Erythroblast (primary cell): ENCODE results near the gene SAYSD1.

Experiments used
- GATA1 ChIP-seq: IDR thresholded peaks from 2 replicates; pipeline ENCODE4 v1.6.1; 2011; ENCODE audit warnings: low read depth, mild to moderate bottlenecking, control low read depth, low read length, moderate library complexity
- POLR2A ChIP-seq: IDR thresholded peaks from 2 replicates; pipeline ENCODE4 v1.6.1; 2011; ENCODE audit warnings: mild to moderate bottlenecking, low read length

- TF ChIP-seq POLR2A (no peak), GATA1 (no peak)
These were observed 58.8 kb downstream of the SAYSD1 start for GRCh38 chr6:39056191-39056590.
